Breast epithelium (tissue), 4 donors: ENCODE data around the gene HSPB7. TPM values are rescaled to one million over a fixed set of nuclear protein-coding genes. Genes with fewer than 3 reads are reported as not detected.

Source experiments
- DNase-seq, 2 donors: peaks; one replicate each; pipeline ENCODE4 v3.0.0-alpha.2; 2019; ENCODE audit warnings: low spot score in 2 of 2
- H3K27ac ChIP-seq, 2 donors: fragments of 200-600 bp; sonication (generic) in 1 of 2; one replicate each; pipeline ENCODE4 v1.5.1; 2016 to 2019; ENCODE audit warnings: mild to moderate bottlenecking in 1 of 2
- H3K27me3 ChIP-seq, 2 donors: fragments of 200-600 bp; sonication (generic) in 1 of 2; one replicate each; pipeline versions ENCODE4 v1.5.1 to v1.6.0; 2017 to 2019; ENCODE audit warnings: control low read depth in 1 of 2, mild to moderate bottlenecking in 1 of 2
- H3K36me3 ChIP-seq: fragments of 200-600 bp; one replicate; pipeline ENCODE4 v1.5.1; 2019
- H3K4me1 ChIP-seq, 2 donors: fragments of 200-600 bp; sonication (generic); one replicate each; pipeline ENCODE4 v1.5.1; 2016 to 2019; ENCODE audit warnings: control low read depth in 1 of 2
- H3K4me3 ChIP-seq, 3 donors: fragments of 200-600 bp; sonication (generic); 1 replicate in 2 of 3; 2 replicates in 1 of 3; pipeline ENCODE4 v1.5.1; 2016 to 2019; ENCODE audit warnings: mild to moderate bottlenecking in 3 of 3, moderate library complexity in 2 of 3
- H3K9me3 ChIP-seq, 2 donors: fragments of 200-600 bp; sonication (generic) in 1 of 2; one replicate each; pipeline ENCODE4 v1.5.1; 2016 to 2019; ENCODE audit warnings: control low read depth in 1 of 2
- CTCF ChIP-seq, 3 donors: fragments of 450-650 bp; IDR thresholded peaks; one replicate each; pipeline ENCODE4 v1.5.1; 2016 to 2017; ENCODE audit warnings: antibody characterized with exemption in 3 of 3, mild to moderate bottlenecking in 3 of 3, moderate library complexity in 3 of 3
- POLR2A ChIP-seq: fragments of 450-650 bp; IDR thresholded peaks from one replicate; pipeline ENCODE4 v1.6.1; 2016; ENCODE audit warnings: antibody characterized with exemption, mild to moderate bottlenecking, moderate library complexity
- POLR2AphosphoS5 ChIP-seq, 3 donors: sonication (generic); formaldehyde crosslinking; IDR thresholded peaks; one replicate each; pipeline ENCODE4 v1.6.1; 2017; ENCODE audit warnings: antibody characterized with exemption in 3 of 3
- intact Hi-C: fragments of 100-400 bp; cut with DNase I; formaldehyde crosslinking; loops from one replicate; pipeline ENCODE4 v1.15.1; 2023; ENCODE audit warnings: low total_unique reads
- total RNA-seq, 3 donors: library from RNA; depleted of rRNA; stranded (reverse); fragments of >200 nt; gene quantifications; one replicate each; pipeline ENCODE4 v1.1.0, GENCODE V29; 2016

The HSPB7 gene
- total RNA-seq, 3 donors from 2014 or later: 8.8 to 183 (median 19.0) TPM

- Histone ChIP-seq H3K27ac (peak overlapping the region in 1 of 2 donors; percentile 87), H3K4me3 (no peak overlapping the region), H3K27me3 (no peaks in the 10 kb centered on the region), H3K36me3 (no peaks in the 10 kb centered on the region), H3K4me1 (peaks cover 9 to 11% of the 10 kb centered on the region in 2 donors), H3K9me3 (no peaks in the 10 kb centered on the region)
- TF ChIP-seq CTCF (IDR thresholded peaks at IDR 0.05) (no peak), POLR2A (no peak), POLR2AphosphoS5 (IDR thresholded peaks at IDR 0.05) (no peak)
- no peak for DNase-seq
- intact Hi-C loops: no loop called here
Observed at GRCh38 chr1:16015491-16015890, 2.4 kb downstream of the HSPB7 start.

- Histone ChIP-seq H3K27me3 (no peaks in the 10 kb centered on the region), H3K9me3 (no peaks in the 10 kb centered on the region), H3K27ac (peak overlapping the region; percentile 65 to 87), H3K36me3 (no peaks in the 10 kb centered on the region), H3K4me3 (no peak overlapping the region), H3K4me1 (peaks cover 9 to 11% of the 10 kb centered on the region in 2 donors)
- intact Hi-C loops: no loop called here
- no peak for TF ChIP-seq POLR2AphosphoS5 (IDR thresholded peaks at IDR 0.05)
- no peak for TF ChIP-seq CTCF (IDR thresholded peaks at IDR 0.05)
- no peak for TF ChIP-seq POLR2A
- no peak for DNase-seq
Observed at GRCh38 chr1:16014509-16015482, 3.0 kb downstream of the HSPB7 start.

DNA sequence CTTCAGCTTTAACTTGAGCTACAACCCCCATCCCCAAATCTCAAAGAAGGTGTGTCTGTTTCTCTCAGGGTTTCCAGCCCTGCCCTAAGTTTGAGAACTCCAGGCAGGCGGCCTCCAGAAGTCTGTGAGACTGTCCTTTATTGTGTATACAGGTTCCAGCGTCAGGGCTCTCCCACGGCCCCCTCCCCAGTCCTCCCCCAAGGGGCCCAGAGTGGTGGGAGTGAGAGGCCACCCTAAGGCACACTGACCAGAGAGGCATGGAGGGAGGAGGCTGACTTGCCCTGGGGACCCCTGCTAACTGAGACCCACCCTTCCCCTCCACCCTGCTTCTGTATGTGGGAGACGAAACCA is 4.0 kb downstream of the HSPB7 start:
- no peak for DNase-seq
- H3K9me3 ChIP-seq: no peaks in the 10 kb centered on the region
- H3K4me3 ChIP-seq: no peak overlapping the region
- H3K27ac ChIP-seq: peak overlapping the region; percentile 73 to 87
- H3K4me1 ChIP-seq: peaks cover 9 to 11% of the 10 kb centered on the region in 2 donors
- intact Hi-C loops: no loop called here
- no peaks in the 10 kb centered on the region for H3K36me3 ChIP-seq
- H3K27me3 ChIP-seq: no peaks in the 10 kb centered on the region
- TF ChIP-seq POLR2AphosphoS5 (IDR thresholded peaks at IDR 0.05) (no peak), POLR2A (no peak), CTCF (IDR thresholded peaks at IDR 0.05) (no peak)

DNA sequence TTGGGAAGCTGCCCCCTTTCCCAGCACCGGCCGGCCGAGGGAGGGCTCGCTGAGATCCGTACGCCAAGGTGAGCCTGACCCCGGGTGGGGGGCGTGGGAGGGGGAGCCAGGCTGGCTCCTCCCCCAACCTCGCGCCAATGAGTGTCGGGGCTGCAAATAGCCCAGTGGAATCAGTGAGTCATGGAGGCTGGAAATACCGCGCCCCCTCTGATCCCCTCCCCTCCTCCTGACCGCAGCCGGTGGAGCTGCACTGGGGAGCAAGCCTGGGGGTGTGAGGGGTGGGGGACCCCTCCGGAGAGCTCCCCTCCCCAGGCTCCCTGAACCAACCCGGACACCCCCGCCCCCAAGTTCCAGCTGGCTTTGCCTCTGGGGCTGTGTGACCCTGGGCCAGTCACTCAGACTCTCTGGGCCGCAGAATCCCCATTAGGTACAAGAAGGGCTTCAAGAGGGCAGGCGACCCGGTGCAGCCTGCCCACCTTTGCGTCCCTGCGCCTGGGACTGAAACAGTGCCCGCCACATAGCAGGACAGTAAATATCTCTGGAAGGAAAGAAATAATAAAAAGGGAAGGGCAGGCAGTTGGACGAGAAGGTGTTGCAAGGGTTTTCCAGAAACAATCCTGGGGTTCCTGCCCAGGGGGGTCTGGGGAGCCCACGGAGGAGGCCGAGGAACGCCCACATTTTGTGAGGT is 4.5 kb downstream of the HSPB7 start:
- intact Hi-C loops: no loop called here
- DNase-seq: peak; percentile 44 to 69
- peaks cover 9% of the 10 kb centered on the region in 2 donors for H3K4me1 ChIP-seq
- H3K27ac ChIP-seq: peak overlapping the region; percentile 73 to 87
- H3K36me3 ChIP-seq: no peaks in the 10 kb centered on the region
- H3K27me3 ChIP-seq: no peaks in the 10 kb centered on the region
- H3K4me3 ChIP-seq: peak overlapping the region; percentile 32 to 64 (median 48)
- H3K9me3 ChIP-seq: no peaks in the 10 kb centered on the region
- TF ChIP-seq POLR2AphosphoS5 (IDR thresholded peaks at IDR 0.05) (peak in 1 of 3 donors; percentile 78), CTCF (IDR thresholded peaks at IDR 0.05) (no peak)
